ENCODE measurements around the gene ZMIZ1.

- TF ChIP-seq POLR2A (IDR thresholded peaks at IDR 0.05) (no peak), CTCF (IDR thresholded peaks at IDR 0.05 in 4 of 5, conservative IDR thresholded peaks at IDR 0.05 in 1 of 5) (no peak)
Measured at GRCh38 chr10:79051766-79052165, 17.0 kb upstream of the ZMIZ1 start.

Data from gastrocnemius medialis (tissue), 4 donors.